ENCODE data around the gene PFKFB4.

The PFKFB4 gene

GRCh38 chr3:48572517-48572916, 15.9 kb upstream of the PFKFB4 start:
- H3K36me3 ChIP-seq (ENCODE audit: insufficient read depth, low read length): no peaks in the 10 kb centered on the region
- no peaks in the 10 kb centered on the region for H3K79me2 ChIP-seq (ENCODE audit: insufficient read depth, low read length)
- no peaks in the 10 kb centered on the region for H3K9me2 ChIP-seq (ENCODE audit: low read depth, low read length)

GRCh38 chr3:48571938-48572337, 15.3 kb upstream of the PFKFB4 start:
- Histone ChIP-seq H3K27ac (ENCODE audit: low read depth, low read length, poor library complexity, severe bottlenecking) (no peak overlapping the region), H3K4me1 (ENCODE audit: insufficient read depth, low read length, severe bottlenecking) (no peaks in the 10 kb centered on the region), H3K4me3 (ENCODE audit: low read depth, low read length, poor library complexity, severe bottlenecking) (no peak overlapping the region), H3K9me2 (ENCODE audit: low read depth, low read length) (no peaks in the 10 kb centered on the region), H3K36me3 (ENCODE audit: insufficient read depth, low read length) (no peaks in the 10 kb centered on the region), H3K9me3 (ENCODE audit: low read length) (no peaks in the 10 kb centered on the region), H3K27me3 (ENCODE audit: insufficient read depth, low read length) (0 out of 2 replicates have a peak, but pooled peaks cover 6% of the 10 kb centered on the region), H4K20me1 (ENCODE audit: insufficient read depth, low read length) (no peaks in the 10 kb centered on the region), H3K9ac (ENCODE audit: low read length) (no peak overlapping the region), H3F3A (ENCODE audit: insufficient read depth, low read length) (no peaks in the 10 kb centered on the region), H2AFZ (ENCODE audit: low read length) (no peak overlapping the region), H3K79me2 (ENCODE audit: insufficient read depth, low read length) (no peaks in the 10 kb centered on the region), H3K4me2 (ENCODE audit: low read length) (no peak overlapping the region)
- no peak for TF ChIP-seq EZH2 (IDR thresholded peaks at IDR 0.05; ENCODE audit: borderline replicate concordance, low read length)
- TF ChIP-seq, protein P1, sequence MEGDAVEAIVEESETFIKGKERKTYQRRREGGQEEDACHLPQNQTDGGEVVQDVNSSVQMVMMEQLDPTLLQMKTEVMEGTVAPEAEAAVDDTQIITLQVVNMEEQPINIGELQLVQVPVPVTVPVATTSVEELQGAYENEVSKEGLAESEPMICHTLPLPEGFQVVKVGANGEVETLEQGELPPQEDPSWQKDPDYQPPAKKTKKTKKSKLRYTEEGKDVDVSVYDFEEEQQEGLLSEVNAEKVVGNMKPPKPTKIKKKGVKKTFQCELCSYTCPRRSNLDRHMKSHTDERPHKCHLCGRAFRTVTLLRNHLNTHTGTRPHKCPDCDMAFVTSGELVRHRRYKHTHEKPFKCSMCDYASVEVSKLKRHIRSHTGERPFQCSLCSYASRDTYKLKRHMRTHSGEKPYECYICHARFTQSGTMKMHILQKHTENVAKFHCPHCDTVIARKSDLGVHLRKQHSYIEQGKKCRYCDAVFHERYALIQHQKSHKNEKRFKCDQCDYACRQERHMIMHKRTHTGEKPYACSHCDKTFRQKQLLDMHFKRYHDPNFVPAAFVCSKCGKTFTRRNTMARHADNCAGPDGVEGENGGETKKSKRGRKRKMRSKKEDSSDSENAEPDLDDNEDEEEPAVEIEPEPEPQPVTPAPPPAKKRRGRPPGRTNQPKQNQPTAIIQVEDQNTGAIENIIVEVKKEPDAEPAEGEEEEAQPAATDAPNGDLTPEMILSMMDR (IDR thresholded peaks at IDR 0.05; ENCODE audit: low read length): no peak

More at GRCh38 chr3:48572517-48572916, 15.9 kb upstream of the PFKFB4 start:
- no peak for TF ChIP-seq EZH2 (IDR thresholded peaks at IDR 0.05; ENCODE audit: borderline replicate concordance, low read length)
- TF ChIP-seq, protein P1 (IDR thresholded peaks at IDR 0.05; ENCODE audit: low read length): no peak
- Histone ChIP-seq H3K27me3 (ENCODE audit: insufficient read depth, low read length) (0 out of 2 replicates have a peak, but pooled peaks cover 6% of the 10 kb centered on the region), H3K4me1 (ENCODE audit: insufficient read depth, low read length, severe bottlenecking) (no peaks in the 10 kb centered on the region), H3K9ac (ENCODE audit: low read length) (no peak overlapping the region), H4K20me1 (ENCODE audit: insufficient read depth, low read length) (no peaks in the 10 kb centered on the region), H3K4me2 (ENCODE audit: low read length) (no peak overlapping the region), H3K9me3 (ENCODE audit: low read length) (no peaks in the 10 kb centered on the region), H3K4me3 (ENCODE audit: low read depth, low read length, poor library complexity, severe bottlenecking) (no peak overlapping the region), H2AFZ (ENCODE audit: low read length) (no peak overlapping the region), H3K27ac (ENCODE audit: low read depth, low read length, poor library complexity, severe bottlenecking) (no peak overlapping the region), H3F3A (ENCODE audit: insufficient read depth, low read length) (no peaks in the 10 kb centered on the region)

DNA sequence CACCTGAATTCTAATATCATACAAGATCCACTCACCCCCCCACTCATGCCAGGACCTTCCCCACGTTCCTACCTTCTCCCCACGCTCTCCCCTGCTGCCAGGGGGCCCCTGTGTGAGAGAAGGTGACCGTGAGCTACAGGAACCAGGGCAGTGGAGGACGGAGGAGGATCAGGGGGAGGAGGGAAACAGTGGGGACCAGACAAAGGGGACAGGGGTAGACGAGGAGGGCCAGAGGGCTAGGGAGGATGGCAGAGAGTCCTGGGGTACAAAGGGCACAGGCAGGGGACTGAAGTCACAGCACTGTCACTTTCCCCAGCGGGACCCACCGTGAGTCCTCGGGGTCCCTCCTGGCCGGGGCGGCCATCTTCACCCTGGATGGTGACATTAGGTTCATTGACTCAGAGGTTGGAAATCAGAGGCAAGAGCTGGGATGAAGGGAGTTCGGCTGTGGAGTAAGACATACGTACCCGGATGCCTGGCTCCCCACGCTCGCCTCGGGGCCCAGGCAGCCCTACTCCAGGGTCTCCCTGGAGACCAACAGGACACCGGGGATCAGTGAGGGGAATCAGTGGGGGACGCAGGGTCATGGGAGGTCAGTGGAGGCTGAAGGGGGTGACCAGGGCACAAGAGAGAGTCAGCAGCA, 13.3 kb upstream of the PFKFB4 start:
- Histone ChIP-seq H3K79me2 (ENCODE audit: insufficient read depth, low read length) (no peaks in the 10 kb centered on the region), H3K4me3 (ENCODE audit: low read depth, low read length, poor library complexity, severe bottlenecking) (no peak overlapping the region), H2AFZ (ENCODE audit: low read length) (no peak overlapping the region), H3K36me3 (ENCODE audit: insufficient read depth, low read length) (no peaks in the 10 kb centered on the region), H3F3A (ENCODE audit: insufficient read depth, low read length) (no peaks in the 10 kb centered on the region), H3K9me2 (ENCODE audit: low read depth, low read length) (no peaks in the 10 kb centered on the region), H3K9me3 (ENCODE audit: low read length) (no peaks in the 10 kb centered on the region), H3K9ac (ENCODE audit: low read length) (no peak overlapping the region), H3K4me2 (ENCODE audit: low read length) (no peak overlapping the region), H3K27me3 (ENCODE audit: insufficient read depth, low read length) (0 out of 2 replicates have a peak, but pooled peaks cover 6% of the 10 kb centered on the region), H4K20me1 (ENCODE audit: insufficient read depth, low read length) (no peaks in the 10 kb centered on the region), H3K4me1 (ENCODE audit: insufficient read depth, low read length, severe bottlenecking) (no peaks in the 10 kb centered on the region), H3K27ac (ENCODE audit: low read depth, low read length, poor library complexity, severe bottlenecking) (no peak overlapping the region)
- TF ChIP-seq, protein P1 (IDR thresholded peaks at IDR 0.05; ENCODE audit: low read length): no peak
- no peak for TF ChIP-seq EZH2 (IDR thresholded peaks at IDR 0.05; ENCODE audit: borderline replicate concordance, low read length)

All from OCI-LY1 (cell line).